ENCODE results near the gene AANAT. TPM values are rescaled to one million over a fixed set of nuclear protein-coding genes. Genes with fewer than 3 reads are reported as not detected.

Gene AANAT
- total RNA-seq, 1 experiment from 2014 or later, result not detected

DNA sequence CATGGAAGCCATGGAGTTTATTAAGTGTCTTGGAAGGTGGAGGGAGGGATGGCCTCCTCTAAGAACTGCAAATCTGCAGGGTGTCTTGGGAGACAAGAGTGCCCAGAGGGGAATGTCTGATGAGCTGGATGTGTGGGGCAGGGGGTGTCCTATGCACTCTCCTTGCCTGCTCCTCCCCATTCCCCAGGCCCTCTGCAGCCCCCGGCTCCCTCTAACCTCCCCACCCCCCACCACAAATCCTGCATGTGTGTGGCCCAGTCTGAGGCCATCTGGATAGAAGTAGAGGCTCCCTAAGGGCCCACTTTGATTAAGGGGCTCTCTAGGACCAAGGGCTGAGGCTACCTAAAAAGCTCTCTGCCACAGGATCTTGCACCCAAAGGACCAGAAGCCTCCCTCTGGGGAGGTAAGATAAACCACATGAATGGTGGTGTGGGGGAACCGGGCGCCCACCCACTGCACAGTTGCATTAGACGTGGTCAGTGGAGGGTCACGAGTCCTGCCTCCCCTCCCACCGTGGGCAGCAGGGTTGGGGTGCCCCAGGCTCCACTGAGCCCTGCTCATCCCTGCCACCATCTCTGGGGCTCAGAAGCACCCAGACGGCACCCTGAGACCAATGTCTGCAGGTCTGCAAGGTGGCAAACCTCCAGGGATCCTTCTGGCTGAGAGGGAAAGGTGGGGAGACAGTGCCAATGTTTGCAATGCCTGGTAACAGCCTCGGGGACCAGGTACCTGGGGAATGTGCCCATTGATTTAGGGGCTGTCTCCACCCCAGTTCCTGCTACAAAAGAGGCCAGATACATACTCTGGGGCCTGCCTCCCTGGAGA, 618 bp downstream of the AANAT start:
- TF ChIP-seq FOSL1 (IDR thresholded peaks at IDR 0.05; ENCODE audit: low read depth), result no peak
- no peak for TF ChIP-seq ZNF274 (IDR thresholded peaks at IDR 0.05; ENCODE audit: low read depth, low read length)
- no peak for TF ChIP-seq EZH2phosphoT487 (IDR thresholded peaks at IDR 0.05; ENCODE audit: borderline replicate concordance)
- TF ChIP-seq TCF7L2 (IDR thresholded peaks at IDR 0.05; ENCODE audit: borderline replicate concordance, extremely low read depth, insufficient read depth, insufficient read length), result no peak
- TF ChIP-seq SRF (IDR thresholded peaks at IDR 0.05; ENCODE audit: low read depth), result no peak
- TF ChIP-seq ELF1 (IDR thresholded peaks at IDR 0.05; ENCODE audit: borderline replicate concordance, low read depth), result no peak
- TF ChIP-seq EZH2 (IDR thresholded peaks at IDR 0.05), result no peak
- no peak for TF ChIP-seq SIN3A (IDR thresholded peaks at IDR 0.05; ENCODE audit: low read depth)
- TF ChIP-seq SP1 (IDR thresholded peaks at IDR 0.05; ENCODE audit: low read depth), result no peak
- no peak for TF ChIP-seq POLR2AphosphoS5 (IDR thresholded peaks at IDR 0.05; ENCODE audit: low read depth, low read length)
- no peak for TF ChIP-seq EGR1 (IDR thresholded peaks at IDR 0.05; ENCODE audit: low read depth)
- TF ChIP-seq RAD21 (IDR thresholded peaks at IDR 0.05; ENCODE audit: low read depth), result no peak
- TF ChIP-seq POLR2A (IDR thresholded peaks at IDR 0.05; ENCODE audit: borderline replicate concordance, extremely low read depth, insufficient read depth, insufficient read length), result no peak
- no peak for TF ChIP-seq JUND (IDR thresholded peaks at IDR 0.05)
- TF ChIP-seq CTCF (IDR thresholded peaks at IDR 0.05 in 2 of 3, conservative IDR thresholded peaks at IDR 0.05 in 1 of 3; ENCODE audit: borderline replicate concordance in 1 of 3, insufficient read depth in 1 of 3, low read depth in 2 of 3, low read length in 2 of 3), result no peak
- TF ChIP-seq CBX3 (IDR thresholded peaks at IDR 0.05; ENCODE audit: low read depth), result no peak
- TF ChIP-seq ATF3 (IDR thresholded peaks at IDR 0.05), result no peak
- TF ChIP-seq YY1 (IDR thresholded peaks at IDR 0.05; ENCODE audit: extremely low read depth, insufficient replicate concordance, low read depth, low read length), result no peak
- POLR2A ChIA-PET, result interaction anchor here (1.3 kb wide), 1 partner anchor 34 kb away, joined by 3 read pairs; no protein-coding TSS in a partner anchor
- no peak overlapping the region for H3K4me3 ChIP-seq (replicated peaks in 1 of 2; ENCODE audit: low read depth in 1 of 2, low read length in 2 of 2)
- RAD21 ChIA-PET (ENCODE audit: low non-redundant PET in 1 of 2, low total read pairs in 2 of 2, uncharacterized antibody in 2 of 2, unreplicated experiment in 2 of 2), result interaction anchor here in 1 of 2 experiments (0.7 kb wide), 1 partner anchor 11 kb away, joined by 3 read pairs; no protein-coding TSS in a partner anchor
- peaks cover 10 to 11% of the 10 kb centered on the region in 2 experiments; a peak in 3 of 4 replicates for H3K36me3 ChIP-seq (ENCODE audit: control insufficient read depth in 1 of 2, insufficient read depth in 2 of 2, low read length in 2 of 2)
- H3K9me2 ChIP-seq (ENCODE audit: insufficient read depth), result no peaks in the 10 kb centered on the region
- H3K27me3 ChIP-seq (ENCODE audit: insufficient read depth, low read length), result no peaks in the 10 kb centered on the region
- H2AFZ ChIP-seq (ENCODE audit: low read depth, low read length, poor library complexity, severe bottlenecking), result no peak overlapping the region
- CTCF ChIA-PET, result interaction anchor here (0.8 to 2.5 kb wide), 4 partner anchors 10 to 54 kb away, joined by 3 to 15 read pairs (median 8); no protein-coding TSS in a partner anchor
- H3K9me3 ChIP-seq (ENCODE audit: control insufficient read depth in 1 of 2, insufficient read depth in 1 of 2, low read depth in 1 of 2, low read length in 2 of 2), result no peaks in the 10 kb centered on the region
- no peaks in the 10 kb centered on the region for H3K79me2 ChIP-seq (ENCODE audit: insufficient read depth, low read length)
- DNase-seq (ENCODE audit: low read depth, low spot score) (no peak), ATAC-seq (no peak)
- H3K4me2 ChIP-seq (ENCODE audit: low read length), result no peak overlapping the region
- no peak overlapping the region for H3K27ac ChIP-seq (ENCODE audit: low read depth, low read length)
- H3K9ac ChIP-seq (ENCODE audit: low read length), result no peak overlapping the region
- intact Hi-C loops (cut with micrococcal nuclease), result no loop called here
- no TSS peak for BruUV-seq (replicated peaks)
- peaks cover 0 to 10% of the 10 kb centered on the region in 2 experiments; a peak in 2 of 4 replicates for H3K4me1 ChIP-seq (ENCODE audit: control insufficient read depth in 1 of 2, insufficient read depth in 2 of 2, low read length in 2 of 2)
- H4K20me1 ChIP-seq (ENCODE audit: insufficient read depth), result no peaks in the 10 kb centered on the region
